Neural progenitor cell (in vitro differentiated cells): ENCODE data around the gene DISC1. TPM values are rescaled to one million over a fixed set of nuclear protein-coding genes. Genes with fewer than 3 reads are reported as not detected.
A peak's percentile ranks its signal among the peaks of the same experiment; 100 is the strongest.
"Not testable (repeated sequence)": the region's sequence is repeated elsewhere in the genome, so short reads cannot be mapped to it uniquely, and the experiment has no call there.

Experiments
- DNase-seq: peaks from one replicate; pipeline ENCODE4 v3.0.0-alpha.2; 2016; ENCODE audit warnings: low spot score
- H2AFZ ChIP-seq: fragments of 200-600 bp; sonication (generic); replicated peaks from 2 replicates; pipeline ENCODE4 v1.6.1; 2016; ENCODE audit warnings: antibody characterized with exemption
- H3F3A ChIP-seq: fragments of 200-600 bp; sonication (generic); 2 replicates; pipeline ENCODE4 v1.6.1; 2016; ENCODE audit warnings: antibody characterized with exemption, low read depth
- H3K27ac ChIP-seq: fragments of 200-600 bp; sonication (generic); 2 replicates; pipeline ENCODE4 v1.5.1; 2016; ENCODE audit warnings: mild to moderate bottlenecking
- H3K27me3 ChIP-seq: fragments of 200-600 bp; sonication (generic); 2 replicates; pipeline ENCODE4 v1.6.1; 2016; ENCODE audit warnings: mild to moderate bottlenecking, moderate library complexity
- H3K36me3 ChIP-seq: fragments of 200-600 bp; sonication (generic); 2 replicates; pipeline ENCODE4 v1.5.1; 2016
- H3K4me1 ChIP-seq: fragments of 200-600 bp; sonication (generic); 2 replicates; pipeline ENCODE4 v1.6.1; 2016; ENCODE audit warnings: mixed run types
- H3K4me2 ChIP-seq: fragments of 200-600 bp; sonication (generic); 2 replicates; pipeline ENCODE4 v1.6.1; 2016
- H3K4me3 ChIP-seq: fragments of 200-600 bp; sonication (generic); 2 replicates; pipeline ENCODE4 v1.5.1; 2016
- H3K79me2 ChIP-seq: fragments of 200-600 bp; sonication (generic); 2 replicates; pipeline ENCODE4 v1.6.1; 2016; ENCODE audit warnings: low read depth
- H3K9ac ChIP-seq: fragments of 200-600 bp; sonication (generic); 2 replicates; pipeline ENCODE4 v1.6.1; 2016
- H3K9me3 ChIP-seq: fragments of 200-600 bp; sonication (generic); 2 replicates; pipeline ENCODE4 v1.5.1; 2016; ENCODE audit warnings: low read depth
- H4K20me1 ChIP-seq: fragments of 200-600 bp; sonication (generic); 2 replicates; pipeline ENCODE4 v1.6.1; 2016; ENCODE audit warnings: low read depth
- H3K27ac Mint-ChIP-seq: 3 replicates; pipeline ENCODE4 v1.8.0; 2021; ENCODE audit warnings: mixed read lengths
- H3K27me3 Mint-ChIP-seq: 2 replicates; pipeline ENCODE4 v1.8.0; 2022; ENCODE audit warnings: low read depth, mild to moderate bottlenecking, inconsistent platforms, moderate library complexity, mixed read lengths; ENCODE audit not compliant: insufficient read depth
- H3K36me3 Mint-ChIP-seq: 3 replicates; pipeline ENCODE4 v1.8.0; 2021; ENCODE audit warnings: mixed read lengths
- H3K4me1 Mint-ChIP-seq: 3 replicates; pipeline ENCODE4 v1.8.0; 2021; ENCODE audit warnings: mixed read lengths
- H3K4me3 Mint-ChIP-seq: 3 replicates; pipeline ENCODE4 v1.8.0; 2021; ENCODE audit warnings: mild to moderate bottlenecking, moderate library complexity, mixed read lengths
- H3K9me3 Mint-ChIP-seq: 3 replicates; pipeline ENCODE4 v1.8.0; 2020; ENCODE audit warnings: mixed read lengths
- EZH2 ChIP-seq: fragments of 200-600 bp; sonication (generic); IDR thresholded peaks from 2 replicates; pipeline ENCODE4 v1.6.1; 2017; ENCODE audit warnings: antibody characterized with exemption, mild to moderate bottlenecking, moderate library complexity
- EZH2phosphoT487 ChIP-seq: fragments of 200-600 bp; sonication (generic); IDR thresholded peaks from 2 replicates; pipeline ENCODE4 v1.6.1; 2017; ENCODE audit warnings: antibody characterized with exemption
- total RNA-seq: library from RNA; depleted of rRNA; stranded (reverse); fragments of >200 nt; gene quantifications from 2 replicates; pipeline ENCODE4 v1.2.3, GENCODE V29; 2015; ENCODE audit warnings: low replicate concordance
- TF ChIP-seq, protein P1 (sequence below): fragments of 200-600 bp; sonication (generic); IDR thresholded peaks from 2 replicates; pipeline ENCODE4 v1.5.1; 2017; ENCODE audit warnings: antibody characterized with exemption, mild to moderate bottlenecking

Gene DISC1
- total RNA-seq, 1 donor from 2014 or later, result 1.8 TPM

DNA sequence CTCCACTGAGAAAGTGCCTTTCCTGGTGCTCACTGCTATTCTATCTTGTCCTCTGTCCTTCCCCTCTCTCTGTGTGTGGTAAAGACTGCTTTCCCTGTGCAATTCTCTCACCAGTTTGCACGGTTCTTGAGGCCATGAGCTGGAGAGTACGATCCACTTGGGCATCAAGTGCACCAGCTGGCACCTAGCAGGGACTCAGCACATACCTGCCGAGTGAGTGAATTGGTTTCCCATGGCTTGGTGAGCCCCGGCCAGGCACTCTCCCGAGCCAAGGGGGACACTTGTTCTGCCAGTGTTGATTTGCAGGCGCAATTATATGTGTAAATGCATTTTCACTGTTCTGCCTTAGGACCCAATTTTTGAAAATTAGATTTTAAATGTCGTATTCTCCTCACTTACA, 313.5 kb downstream of the DISC1 start:
- TF ChIP-seq, protein P1, sequence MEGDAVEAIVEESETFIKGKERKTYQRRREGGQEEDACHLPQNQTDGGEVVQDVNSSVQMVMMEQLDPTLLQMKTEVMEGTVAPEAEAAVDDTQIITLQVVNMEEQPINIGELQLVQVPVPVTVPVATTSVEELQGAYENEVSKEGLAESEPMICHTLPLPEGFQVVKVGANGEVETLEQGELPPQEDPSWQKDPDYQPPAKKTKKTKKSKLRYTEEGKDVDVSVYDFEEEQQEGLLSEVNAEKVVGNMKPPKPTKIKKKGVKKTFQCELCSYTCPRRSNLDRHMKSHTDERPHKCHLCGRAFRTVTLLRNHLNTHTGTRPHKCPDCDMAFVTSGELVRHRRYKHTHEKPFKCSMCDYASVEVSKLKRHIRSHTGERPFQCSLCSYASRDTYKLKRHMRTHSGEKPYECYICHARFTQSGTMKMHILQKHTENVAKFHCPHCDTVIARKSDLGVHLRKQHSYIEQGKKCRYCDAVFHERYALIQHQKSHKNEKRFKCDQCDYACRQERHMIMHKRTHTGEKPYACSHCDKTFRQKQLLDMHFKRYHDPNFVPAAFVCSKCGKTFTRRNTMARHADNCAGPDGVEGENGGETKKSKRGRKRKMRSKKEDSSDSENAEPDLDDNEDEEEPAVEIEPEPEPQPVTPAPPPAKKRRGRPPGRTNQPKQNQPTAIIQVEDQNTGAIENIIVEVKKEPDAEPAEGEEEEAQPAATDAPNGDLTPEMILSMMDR, result no peak
- TF ChIP-seq EZH2phosphoT487 (no peak), EZH2 (no peak)
- Mint-ChIP-seq H3K27me3 (peaks cover 6% of the 10 kb centered on the region), H3K27ac (peak overlapping the region; percentile 18), H3K36me3 (no peaks in the 10 kb centered on the region), H3K4me3 (no peak overlapping the region), H3K4me1 (peaks cover 77% of the 10 kb centered on the region), H3K9me3 (peaks cover 2% of the 10 kb centered on the region)
- H3K79me2 ChIP-seq, result no peaks in the 10 kb centered on the region
- no peaks in the 10 kb centered on the region for H3K9me3 ChIP-seq
- peaks cover 20% of the 10 kb centered on the region for H3K4me1 ChIP-seq
- H4K20me1 ChIP-seq, result no peaks in the 10 kb centered on the region
- H3K4me2 ChIP-seq, result no peak overlapping the region
- H3K27ac ChIP-seq, result no peak overlapping the region
- H3K9ac ChIP-seq, result no peak overlapping the region
- H3K36me3 ChIP-seq, result no peaks in the 10 kb centered on the region
- H3K27me3 ChIP-seq, result no peaks in the 10 kb centered on the region
- no peak overlapping the region for H2AFZ ChIP-seq
- peaks cover under 1% of the 10 kb centered on the region for H3F3A ChIP-seq
- no peak overlapping the region for H3K4me3 ChIP-seq
- DNase-seq, result no peak

DNA sequence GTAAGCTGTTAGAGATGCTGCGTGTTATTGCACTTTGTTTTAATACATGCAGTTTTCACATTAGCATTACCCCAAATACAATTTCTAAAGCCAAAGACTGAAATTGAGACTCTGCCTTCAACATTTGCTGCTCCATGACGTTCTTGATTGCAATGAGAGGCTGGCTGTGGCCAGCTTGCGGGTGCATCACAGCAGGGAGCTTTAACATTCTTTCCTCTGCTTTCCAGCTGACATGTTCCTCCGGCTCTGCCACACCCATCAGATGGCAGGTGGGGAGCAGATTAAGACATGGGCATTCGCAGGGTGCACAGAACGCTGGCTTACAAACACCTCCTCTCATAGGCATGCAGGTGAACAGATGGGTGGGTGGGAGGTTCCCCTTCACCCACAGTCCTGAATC, 314.1 kb downstream of the DISC1 start:
- H3K36me3 Mint-ChIP-seq, result peaks cover 3% of the 10 kb centered on the region
- Histone ChIP-seq H4K20me1 (no peaks in the 10 kb centered on the region), H3K4me3 (no peak overlapping the region), H3K79me2 (no peaks in the 10 kb centered on the region), H3K9ac (no peak overlapping the region), H3K9me3 (no peaks in the 10 kb centered on the region), H3K27me3 (no peaks in the 10 kb centered on the region), H3K36me3 (no peaks in the 10 kb centered on the region), H2AFZ (no peak overlapping the region), H3K4me1 (peaks cover 15% of the 10 kb centered on the region), H3F3A (no peaks in the 10 kb centered on the region), H3K4me2 (no peak overlapping the region), H3K27ac (no peak overlapping the region)
- no peak for DNase-seq
- H3K4me3 Mint-ChIP-seq, result no peak overlapping the region
- H3K4me1 Mint-ChIP-seq, result peaks cover 74% of the 10 kb centered on the region
- peaks cover 6% of the 10 kb centered on the region for H3K27me3 Mint-ChIP-seq
- H3K9me3 Mint-ChIP-seq, result peaks cover 6% of the 10 kb centered on the region
- TF ChIP-seq EZH2phosphoT487, result no peak
- H3K27ac Mint-ChIP-seq, result peak overlapping the region; percentile 18

DNA sequence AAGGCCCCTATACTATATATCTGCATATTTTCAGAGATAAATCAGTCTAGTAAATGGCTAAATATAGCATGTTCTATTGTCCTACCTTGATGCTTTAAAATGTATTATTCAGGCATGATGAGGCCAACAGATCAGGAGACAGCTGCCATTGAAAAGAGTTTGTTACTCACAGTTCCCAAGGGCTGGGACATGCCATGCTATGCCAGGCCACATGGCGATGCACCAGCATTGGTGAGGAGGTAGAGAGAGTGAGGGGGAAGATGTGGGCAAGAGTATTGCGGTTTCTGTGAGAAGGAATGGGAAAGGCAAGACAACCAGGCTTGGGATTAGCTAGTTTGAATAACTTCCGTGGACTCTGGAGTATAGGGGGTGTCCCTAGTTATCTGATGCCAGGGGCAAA, 316.5 kb downstream of the DISC1 start:
- no peak overlapping the region for H3K4me2 ChIP-seq
- H3K4me1 Mint-ChIP-seq, result peaks cover 50% of the 10 kb centered on the region
- H3K27me3 Mint-ChIP-seq, result peaks cover 6% of the 10 kb centered on the region
- H3K36me3 ChIP-seq, result no peaks in the 10 kb centered on the region
- peaks cover 7% of the 10 kb centered on the region for H3K36me3 Mint-ChIP-seq
- H2AFZ ChIP-seq, result no peak overlapping the region
- no peak for DNase-seq
- H3F3A ChIP-seq, result no peaks in the 10 kb centered on the region
- no peaks in the 10 kb centered on the region for H3K9me3 ChIP-seq
- TF ChIP-seq, protein P1, result no peak
- TF ChIP-seq EZH2phosphoT487, result no peak
- TF ChIP-seq EZH2, result no peak
- no peaks in the 10 kb centered on the region for H3K27me3 ChIP-seq
- no peak overlapping the region for H3K27ac ChIP-seq
- H3K4me3 ChIP-seq, result no peak overlapping the region
- H3K9me3 Mint-ChIP-seq, result peaks cover 25% of the 10 kb centered on the region
- peak overlapping the region; percentile 82 for H3K27ac Mint-ChIP-seq
- no peaks in the 10 kb centered on the region for H3K79me2 ChIP-seq
- no peaks in the 10 kb centered on the region for H4K20me1 ChIP-seq
- H3K4me1 ChIP-seq, result peaks cover 9% of the 10 kb centered on the region
- peak overlapping the region; percentile 17 for H3K4me3 Mint-ChIP-seq
- H3K9ac ChIP-seq, result no peak overlapping the region

DNA sequence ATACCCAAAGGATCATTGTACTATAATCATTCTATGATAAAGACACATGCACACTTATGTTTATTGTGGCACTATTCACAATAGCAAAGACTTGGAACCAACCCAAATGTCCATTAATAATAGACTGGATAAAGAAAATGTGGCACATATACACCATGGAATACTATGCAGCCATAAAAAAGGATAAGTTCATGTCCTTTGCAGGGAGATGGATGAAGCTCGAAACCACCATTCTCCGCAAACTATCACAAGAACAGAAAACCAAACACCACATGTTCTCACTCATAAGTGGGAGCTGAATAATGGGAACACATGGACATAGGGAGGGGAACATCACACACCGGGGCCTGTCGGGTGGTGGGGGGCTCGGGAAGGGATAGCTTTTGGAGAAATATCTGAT, 321.5 kb downstream of the DISC1 start:
- not testable (repeated sequence) for H3K27me3 Mint-ChIP-seq, H3K9me3 ChIP-seq, H3K27ac ChIP-seq, H2AFZ ChIP-seq, H3K36me3 Mint-ChIP-seq, H4K20me1 ChIP-seq, H3K79me2 ChIP-seq, H3K27me3 ChIP-seq, DNase-seq, H3K36me3 ChIP-seq, H3K4me3 ChIP-seq, H3K9ac ChIP-seq, H3K4me2 ChIP-seq, H3K27ac Mint-ChIP-seq, H3F3A ChIP-seq, H3K4me3 Mint-ChIP-seq
- Mint-ChIP-seq H3K4me1 (peaks cover 40% of the 10 kb centered on the region), H3K9me3 (peaks cover 26% of the 10 kb centered on the region)
- peaks cover 12% of the 10 kb centered on the region for H3K4me1 ChIP-seq
